ENCODE results near the gene CFAP100.

Gene CFAP100

DNA sequence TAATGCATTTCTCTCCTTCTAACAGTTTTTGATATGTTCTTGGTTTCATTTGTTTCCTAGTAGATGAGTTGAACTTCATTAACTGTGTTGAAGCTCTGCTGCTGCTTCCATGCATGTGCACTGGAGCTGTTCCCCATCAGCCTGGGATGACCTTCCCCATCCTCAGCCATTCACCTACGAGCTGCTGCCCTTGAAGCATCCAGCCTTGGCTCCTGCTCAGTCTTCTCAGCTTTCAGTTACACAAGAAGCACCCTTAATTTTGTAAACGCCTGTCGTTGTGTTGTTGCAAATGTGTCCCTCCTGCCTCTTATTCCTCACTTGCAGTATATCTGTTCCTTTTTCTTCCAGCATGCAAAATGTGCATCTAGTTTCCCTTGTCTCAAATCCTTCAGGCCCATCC, 89.4 kb downstream of the CFAP100 start:
- DNase-seq, result no peak

- DNase-seq, result no peak
Observed at GRCh38 chr3:126484662-126485061, 90.0 kb downstream of the CFAP100 start.

DNA sequence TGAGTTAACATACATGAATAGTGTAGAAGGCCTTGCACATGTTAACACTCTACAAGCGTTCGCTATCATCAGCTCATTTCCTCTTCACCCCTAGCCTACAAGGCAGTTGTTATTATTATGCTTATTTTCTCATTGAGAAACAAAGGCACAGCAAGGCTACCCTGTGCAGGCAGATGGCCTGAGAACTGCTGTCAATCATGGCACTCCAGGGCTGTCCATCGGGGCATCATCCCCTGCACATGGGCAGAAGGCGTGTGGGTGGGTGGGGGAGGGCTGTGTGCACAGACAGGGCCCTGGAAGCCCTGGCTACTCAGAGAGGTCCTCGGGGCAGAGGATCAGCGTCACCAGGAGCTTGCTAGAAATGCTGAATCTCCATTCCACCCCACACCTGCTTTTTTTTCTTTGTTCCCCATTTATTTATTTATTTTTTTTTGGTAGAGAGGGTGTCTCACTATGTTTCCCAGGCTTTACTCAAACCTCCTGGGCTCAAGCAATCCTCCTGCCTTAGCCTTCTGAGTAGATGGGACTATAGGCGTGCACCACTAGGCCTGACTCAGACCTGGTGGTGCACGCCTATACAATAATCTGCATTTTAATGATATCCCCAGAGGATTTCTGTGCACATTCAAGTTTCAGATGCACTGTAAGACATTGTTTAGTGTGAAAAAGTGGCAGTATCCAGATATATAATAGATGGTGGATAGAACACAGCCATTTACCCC, 90.6 kb downstream of the CFAP100 start:
- no peak for DNase-seq

GRCh38 chr3:126485956-126486355, 91.2 kb downstream of the CFAP100 start:
- no peak for DNase-seq

All from cerebellar nuclear complex (tissue), 1 donor.